Activated T-helper 1 cell treated with anti-CD3 and anti-CD28 coated beads, Interleukin-12 subunit alpha, Interleukin-12 subunit beta, Interleukin-2, Interleukin-4 antibody, amounts not matched to agents 30 ng/mL and 10 ng/mL and 1 ng/mL, durations not matched to agents 14 hours and 24 hours and 36 hours (primary cell): Measurements from ENCODE around the gene MRGPRF. TPM values are rescaled to one million over a fixed set of nuclear protein-coding genes. Genes with fewer than 3 reads are reported as not detected.

Experiments
- DNase-seq: peaks from one replicate; pipeline ENCODE4 v3.0.0; 2021; ENCODE audit warnings: low spot score
- H3K27ac Mint-ChIP-seq: one replicate; pipeline ENCODE4 v1.8.0; 2021; ENCODE audit warnings: mild to moderate bottlenecking, mixed read lengths
- H3K27me3 Mint-ChIP-seq: one replicate; pipeline ENCODE4 v1.8.0; 2022; ENCODE audit warnings: mild to moderate bottlenecking, moderate library complexity, mixed read lengths; ENCODE audit not compliant: insufficient read depth
- H3K36me3 Mint-ChIP-seq: one replicate; pipeline ENCODE4 v1.8.0; 2021; ENCODE audit warnings: low read depth, mixed read lengths
- H3K4me1 Mint-ChIP-seq: one replicate; pipeline ENCODE4 v1.8.0; 2021; ENCODE audit warnings: low read depth, mixed read lengths
- H3K4me3 Mint-ChIP-seq: one replicate; pipeline ENCODE4 v1.8.0; 2021; ENCODE audit warnings: mild to moderate bottlenecking, moderate library complexity, mixed read lengths
- H3K9me3 Mint-ChIP-seq: one replicate; pipeline ENCODE4 v1.8.0; 2021; ENCODE audit warnings: mixed read lengths
- intact Hi-C: fragments of 100-400 bp; cut with micrococcal nuclease; formaldehyde crosslinking; loops from one replicate; pipeline ENCODE4 v1.15.1; 2024
- total RNA-seq: library from RNA; stranded (reverse); gene quantifications from 2 replicates; pipeline ENCODE4 v1.2.3, GENCODE V29; 2022

Gene MRGPRF
- total RNA-seq, 1 donor from 2014 or later = not detected

DNA sequence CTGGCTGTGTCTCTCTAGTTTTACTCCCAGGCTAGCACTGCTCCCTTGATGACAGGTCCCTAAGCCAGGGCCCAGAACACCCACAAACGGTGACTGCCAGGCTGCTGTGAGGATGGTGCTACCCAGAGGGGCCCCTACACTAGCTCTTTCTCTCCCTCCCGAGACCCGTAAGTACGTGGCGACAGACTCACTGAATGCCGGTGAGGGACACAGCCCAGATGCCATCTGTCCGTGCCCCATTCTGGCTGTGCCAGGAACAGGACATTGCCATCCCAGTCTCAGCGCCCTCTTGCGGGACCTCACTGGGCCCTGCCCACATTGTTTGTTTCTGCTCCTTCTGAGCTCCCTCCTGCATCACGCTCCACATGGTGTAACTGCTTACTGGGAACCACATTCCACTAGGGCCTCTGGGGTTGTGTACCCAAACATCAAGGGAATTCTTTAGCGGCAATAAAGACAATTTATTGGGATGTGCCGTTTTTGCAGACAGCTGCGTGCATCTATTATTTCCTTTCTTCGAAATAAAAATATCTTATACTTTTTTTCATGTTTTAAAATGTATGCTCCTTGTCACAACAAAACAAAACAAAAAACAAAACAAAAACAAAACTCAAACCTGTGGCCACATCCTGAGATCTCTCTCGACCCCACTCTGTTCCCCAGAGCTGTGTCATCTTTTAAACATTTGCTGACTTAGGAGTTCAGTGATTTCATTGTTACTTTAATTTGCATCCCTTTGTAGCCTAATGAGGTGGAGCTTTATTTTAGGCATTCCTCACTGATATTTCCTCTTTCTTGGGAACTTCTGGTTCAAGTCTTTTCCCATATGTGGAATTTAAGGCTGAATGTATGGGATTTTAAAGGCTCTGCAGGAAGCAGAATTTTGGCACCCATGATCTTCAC lies 31.3 kb upstream of the MRGPRF start:
- Mint-ChIP-seq H3K4me3 (no peak overlapping the region), H3K4me1 (peaks cover 20% of the 10 kb centered on the region), H3K9me3 (no peaks in the 10 kb centered on the region), H3K27me3 (peaks cover 13% of the 10 kb centered on the region), H3K27ac (no peak overlapping the region), H3K36me3 (no peaks in the 10 kb centered on the region)
- intact Hi-C loops = loop anchor here (5.0 kb wide), 1 partner anchor 582 kb away; the partner anchor contains the start of gene PPP6R3
- DNase-seq = no peak

DNA sequence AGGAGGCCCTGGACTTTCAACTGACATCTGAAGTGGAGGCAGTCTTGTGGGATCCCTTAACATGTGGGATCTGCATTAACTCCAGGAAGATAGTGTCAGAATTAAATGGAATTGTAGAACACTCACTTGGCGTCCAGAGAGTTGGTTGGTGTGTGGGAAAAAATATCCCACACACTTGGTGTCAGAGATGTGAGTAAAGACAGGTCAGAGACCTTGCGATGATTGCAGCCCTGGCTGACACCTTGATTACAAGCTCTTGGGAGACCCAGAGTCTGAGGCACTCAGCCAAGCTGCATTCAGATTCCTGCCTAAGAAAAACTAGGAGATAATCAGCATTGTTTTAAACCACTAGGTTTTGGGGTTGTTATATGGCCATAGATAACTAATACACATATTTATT lies 28.5 kb upstream of the MRGPRF start:
- Mint-ChIP-seq H3K36me3 (no peaks in the 10 kb centered on the region), H3K27ac (no peak overlapping the region), H3K27me3 (peaks cover 9% of the 10 kb centered on the region), H3K4me1 (peaks cover 11% of the 10 kb centered on the region), H3K9me3 (no peaks in the 10 kb centered on the region), H3K4me3 (no peak overlapping the region)
- intact Hi-C loops = no loop called here
- DNase-seq = no peak

DNA sequence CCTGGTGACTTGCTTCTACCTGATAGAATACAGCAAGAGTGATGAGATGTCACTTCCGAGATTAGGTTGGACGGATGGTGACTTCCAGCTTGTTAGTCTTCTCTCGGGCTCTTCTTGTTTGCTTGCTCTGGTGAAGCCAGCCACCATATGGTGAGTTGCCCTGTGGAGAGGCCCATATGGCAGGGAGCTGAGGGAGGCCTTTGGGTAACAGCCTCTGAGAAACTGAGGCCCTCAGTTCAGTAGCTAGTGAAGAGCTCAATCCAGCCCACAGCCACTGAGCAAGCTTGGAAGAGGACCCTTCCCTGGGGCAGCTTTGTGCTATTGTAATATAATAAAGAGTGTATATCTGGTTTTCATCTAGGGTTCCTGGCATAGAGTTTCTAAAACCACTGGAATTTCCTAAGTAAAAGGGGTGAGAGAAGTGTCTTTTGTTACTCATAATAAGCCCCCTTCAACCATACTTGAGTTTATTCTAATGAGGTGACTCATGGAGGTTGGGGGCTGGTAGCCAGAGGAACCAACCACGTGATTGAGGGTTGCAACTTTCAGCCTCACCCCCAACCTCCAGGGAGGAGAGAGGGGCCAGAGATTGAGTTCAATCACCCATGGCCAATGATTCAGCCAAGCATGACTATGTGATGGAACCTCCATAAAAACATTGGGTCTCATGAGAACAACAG lies 27.7 kb upstream of the MRGPRF start:
- no peak for DNase-seq
- no peaks in the 10 kb centered on the region for H3K9me3 Mint-ChIP-seq
- H3K27me3 Mint-ChIP-seq = peaks cover 6% of the 10 kb centered on the region
- peaks cover 11% of the 10 kb centered on the region for H3K4me1 Mint-ChIP-seq
- H3K4me3 Mint-ChIP-seq = no peak overlapping the region
- H3K27ac Mint-ChIP-seq = no peak overlapping the region
- intact Hi-C loops = no loop called here
- H3K36me3 Mint-ChIP-seq = no peaks in the 10 kb centered on the region

DNA sequence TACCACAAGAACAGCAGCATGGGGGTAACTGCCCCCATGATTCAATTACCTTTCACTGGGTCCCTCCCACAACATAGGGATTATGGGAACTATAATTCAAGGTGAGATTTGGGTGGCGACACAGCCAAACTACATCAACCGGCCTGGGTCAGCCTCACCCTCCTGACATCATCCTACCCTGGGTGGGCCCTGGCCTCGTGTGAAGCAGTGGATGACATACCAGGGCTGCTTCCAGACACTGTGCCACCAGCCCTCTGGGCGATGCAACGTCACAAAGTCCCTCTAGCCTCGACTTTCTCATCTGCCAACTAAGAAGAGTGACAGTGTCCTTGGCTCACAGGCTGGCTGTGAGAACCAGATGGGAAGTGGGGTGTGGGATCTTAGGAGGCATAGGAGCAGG lies 27.0 kb upstream of the MRGPRF start:
- intact Hi-C loops = no loop called here
- Mint-ChIP-seq H3K9me3 (no peaks in the 10 kb centered on the region), H3K4me3 (no peak overlapping the region), H3K27me3 (peaks cover 2% of the 10 kb centered on the region), H3K4me1 (peaks cover 11% of the 10 kb centered on the region), H3K27ac (no peak overlapping the region), H3K36me3 (no peaks in the 10 kb centered on the region)
- no peak for DNase-seq

DNA sequence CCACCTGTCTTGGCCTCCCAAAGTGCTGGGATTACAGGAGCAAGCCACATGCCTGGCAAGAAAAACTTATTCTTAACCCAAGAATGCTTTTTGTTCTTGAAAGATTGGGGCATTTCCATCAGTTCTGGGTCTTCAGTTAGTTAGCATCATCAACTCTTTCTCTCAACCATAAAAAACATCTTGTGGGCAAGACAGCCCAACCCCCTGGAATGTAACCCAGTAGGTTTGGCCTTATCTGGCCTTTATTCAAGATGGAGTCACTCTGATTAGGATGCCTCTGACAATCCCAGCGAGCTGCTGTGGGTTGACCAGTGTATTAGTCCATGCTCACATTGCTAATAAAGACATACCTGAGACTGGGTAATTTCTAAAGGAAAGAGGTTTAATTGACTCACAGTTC lies 26.5 kb upstream of the MRGPRF start:
- no peak overlapping the region for H3K4me3 Mint-ChIP-seq
- no peak overlapping the region for H3K27ac Mint-ChIP-seq
- intact Hi-C loops = no loop called here
- peaks cover 2% of the 10 kb centered on the region for H3K27me3 Mint-ChIP-seq
- H3K9me3 Mint-ChIP-seq = no peaks in the 10 kb centered on the region
- no peaks in the 10 kb centered on the region for H3K36me3 Mint-ChIP-seq
- H3K4me1 Mint-ChIP-seq = peaks cover 11% of the 10 kb centered on the region
- DNase-seq = no peak

DNA sequence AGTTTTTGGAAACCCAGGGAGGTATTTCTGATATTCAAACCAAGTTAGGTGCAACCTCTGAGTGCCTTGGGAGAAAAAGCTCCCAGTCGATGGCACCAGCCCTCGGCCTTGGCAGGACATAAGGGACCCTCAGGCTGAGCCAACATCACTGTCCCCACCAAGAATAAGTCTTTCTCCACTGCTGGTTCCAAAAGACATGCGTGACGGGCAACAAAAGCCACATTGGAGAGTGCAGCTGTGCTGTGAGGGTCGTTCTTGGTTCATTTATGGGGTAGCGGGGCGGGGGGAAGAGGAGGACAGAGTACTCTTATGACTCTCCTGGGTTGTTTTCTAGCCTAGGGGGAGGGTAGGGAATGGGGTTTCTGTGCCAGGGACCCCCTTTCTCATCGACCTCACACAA lies 24.5 kb upstream of the MRGPRF start:
- Mint-ChIP-seq H3K4me1 (peaks cover 11% of the 10 kb centered on the region), H3K4me3 (no peak overlapping the region), H3K27ac (no peak overlapping the region), H3K27me3 (no peaks in the 10 kb centered on the region), H3K9me3 (no peaks in the 10 kb centered on the region), H3K36me3 (no peaks in the 10 kb centered on the region)
- intact Hi-C loops = no loop called here
- no peak for DNase-seq

DNA sequence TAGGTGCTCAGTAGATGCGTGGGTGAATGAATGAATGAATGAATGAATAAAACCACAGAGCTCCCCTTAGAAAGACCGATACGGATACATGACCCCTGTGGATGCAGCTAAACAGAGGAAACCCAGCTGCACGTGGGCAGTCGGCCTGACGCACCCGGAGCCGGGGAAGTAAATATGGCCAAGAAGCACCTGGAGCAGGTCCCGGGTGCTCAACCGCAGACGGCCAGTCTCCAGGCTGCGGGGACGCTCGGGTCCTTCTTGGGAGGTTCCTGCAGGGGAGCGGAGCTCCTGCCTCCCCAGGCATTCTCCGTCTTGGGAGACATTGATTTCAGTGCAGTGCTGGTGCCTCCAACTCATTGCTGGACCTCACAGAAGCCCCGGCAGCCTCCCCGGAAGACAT lies 24.0 kb upstream of the MRGPRF start:
- no peak overlapping the region for H3K4me3 Mint-ChIP-seq
- no peaks in the 10 kb centered on the region for H3K9me3 Mint-ChIP-seq
- H3K36me3 Mint-ChIP-seq = no peaks in the 10 kb centered on the region
- H3K4me1 Mint-ChIP-seq = peaks cover 11% of the 10 kb centered on the region
- intact Hi-C loops = no loop called here
- DNase-seq = no peak
- H3K27ac Mint-ChIP-seq = no peak overlapping the region
- H3K27me3 Mint-ChIP-seq = no peaks in the 10 kb centered on the region

DNA sequence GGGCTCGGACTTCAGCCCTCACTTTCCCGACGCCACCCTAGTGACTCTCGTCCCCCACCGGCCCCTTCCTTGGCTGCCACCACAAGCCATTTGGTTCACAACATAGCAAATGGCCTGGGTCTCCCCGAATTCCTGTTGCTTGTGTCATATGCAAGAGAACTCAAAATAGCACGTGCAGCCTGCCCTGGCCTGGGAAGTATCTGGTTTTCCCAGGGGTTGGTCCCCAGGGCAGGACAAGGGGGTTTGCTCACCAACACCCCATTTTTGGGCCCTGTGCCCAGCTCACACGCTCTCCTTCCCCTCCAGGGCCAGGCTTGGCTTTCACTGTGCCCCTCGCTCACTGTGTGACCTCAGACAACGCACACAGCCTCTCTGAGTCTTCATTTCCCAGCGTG lies 22.9 kb upstream of the MRGPRF start:
- H3K27me3 Mint-ChIP-seq = no peaks in the 10 kb centered on the region

DNA sequence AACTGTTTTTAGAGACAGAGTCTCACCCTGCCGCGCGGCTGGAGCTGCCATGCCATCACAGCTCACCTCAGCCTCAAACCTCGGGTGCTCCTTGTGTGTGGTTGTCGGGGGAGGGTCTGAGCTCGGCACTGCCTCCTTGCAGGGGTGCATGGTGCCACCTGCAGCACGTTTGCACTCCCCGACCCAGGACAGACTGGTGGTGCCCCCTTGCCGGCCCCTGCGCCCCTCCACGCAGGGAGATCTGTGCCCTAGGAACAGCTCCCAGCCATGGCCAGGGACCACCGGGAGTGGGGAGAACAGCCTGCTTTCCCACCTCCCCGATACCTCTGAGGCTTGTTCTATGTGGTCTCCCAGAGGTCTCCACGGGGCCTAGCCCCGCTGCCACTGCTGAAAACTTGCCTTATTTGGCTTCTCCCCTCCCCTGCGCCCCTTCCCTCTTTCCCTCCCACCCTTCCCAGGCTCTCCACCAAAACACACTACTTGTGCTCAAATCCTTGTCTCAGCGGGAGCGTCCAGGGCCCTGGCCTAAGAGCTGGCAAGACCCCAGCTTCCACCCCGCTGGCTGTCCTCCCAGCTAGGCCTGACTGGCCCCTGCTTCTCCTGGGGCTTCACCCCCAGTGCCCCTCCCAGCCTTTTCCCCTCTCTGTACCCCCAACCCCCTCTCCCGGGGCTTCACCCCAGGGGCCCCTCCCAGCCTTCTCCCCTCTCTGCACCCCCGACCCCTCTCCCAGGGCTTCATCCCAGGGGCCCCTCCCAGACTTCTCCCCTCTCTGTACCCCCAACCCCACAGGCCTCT lies 22.3 kb upstream of the MRGPRF start:
- Mint-ChIP-seq H3K4me3 (no peak overlapping the region), H3K36me3 (no peaks in the 10 kb centered on the region), H3K9me3 (no peaks in the 10 kb centered on the region), H3K27ac (no peak overlapping the region), H3K4me1 (peaks cover 2% of the 10 kb centered on the region), H3K27me3 (no peaks in the 10 kb centered on the region)
- intact Hi-C loops = no loop called here
- DNase-seq = no peak

More for the DNA sequence above, 22.9 kb upstream of the MRGPRF start:
- Mint-ChIP-seq H3K4me1 (peaks cover 8% of the 10 kb centered on the region), H3K4me3 (no peak overlapping the region), H3K9me3 (no peaks in the 10 kb centered on the region), H3K27ac (no peak overlapping the region), H3K36me3 (no peaks in the 10 kb centered on the region)
- DNase-seq = no peak
- intact Hi-C loops = no loop called here

DNA sequence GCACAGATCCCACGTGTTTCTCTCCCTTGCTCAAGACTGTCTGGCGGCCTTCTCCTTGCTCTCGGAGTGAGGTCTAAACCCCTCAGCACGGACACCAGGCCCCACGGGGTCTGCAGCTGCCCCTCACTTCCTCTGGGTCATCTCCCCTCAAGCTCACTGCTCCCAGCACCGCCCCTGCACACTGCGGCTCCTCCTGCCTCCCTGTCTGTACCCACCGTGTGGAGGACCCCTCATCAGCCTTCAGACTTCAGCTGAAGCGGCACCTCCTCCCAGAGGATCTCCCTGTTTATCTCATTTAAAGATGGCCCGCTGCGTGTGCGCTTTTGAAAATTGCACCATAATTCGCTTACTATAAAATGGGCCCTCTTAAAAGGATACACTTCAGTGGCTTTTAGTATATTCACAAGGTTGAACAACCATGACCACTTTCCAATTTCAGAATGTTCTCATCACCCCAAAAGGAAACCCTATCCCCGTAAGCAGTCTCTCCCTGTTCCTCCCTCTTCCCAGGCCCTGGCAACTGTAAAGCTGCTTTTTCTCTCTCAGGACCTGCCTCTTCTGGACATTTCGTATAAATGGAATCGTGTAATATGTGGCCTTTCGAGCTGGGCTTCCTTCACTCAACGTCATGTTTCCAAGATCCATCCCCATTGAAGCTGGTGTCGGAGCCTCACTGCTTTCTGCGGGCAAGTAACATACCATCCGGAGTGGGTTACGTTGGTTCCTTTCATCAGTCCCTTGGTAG lies 21.2 kb upstream of the MRGPRF start:
- Mint-ChIP-seq H3K4me3 (no peak overlapping the region), H3K27me3 (peaks cover 2% of the 10 kb centered on the region), H3K4me1 (no peaks in the 10 kb centered on the region), H3K27ac (no peak overlapping the region), H3K36me3 (no peaks in the 10 kb centered on the region), H3K9me3 (no peaks in the 10 kb centered on the region)
- intact Hi-C loops = no loop called here
- no peak for DNase-seq

DNA sequence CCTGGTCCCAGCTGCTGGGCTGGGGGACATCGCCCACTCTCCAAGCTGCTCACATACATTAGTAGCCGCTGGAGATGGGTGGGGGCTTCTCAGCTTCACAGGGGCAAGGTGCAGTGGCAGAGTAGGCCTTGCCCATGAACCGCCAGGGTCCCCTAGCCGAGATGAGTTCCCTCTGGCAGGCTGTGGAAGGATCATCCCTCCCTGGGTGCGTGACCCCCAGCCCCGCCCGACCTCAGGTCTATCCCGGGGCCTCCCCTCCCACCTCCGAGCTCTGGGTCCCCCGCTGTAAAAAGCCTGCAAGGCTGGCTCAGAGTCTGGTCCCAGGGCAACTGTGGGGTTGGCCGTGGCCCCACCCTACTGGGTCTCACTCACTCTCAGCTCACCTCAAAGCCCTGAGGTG lies 20.4 kb upstream of the MRGPRF start:
- DNase-seq = no peak
- H3K27ac Mint-ChIP-seq = no peak overlapping the region
- H3K36me3 Mint-ChIP-seq = no peaks in the 10 kb centered on the region
- H3K4me1 Mint-ChIP-seq = no peaks in the 10 kb centered on the region
- no peak overlapping the region for H3K4me3 Mint-ChIP-seq
- peaks cover 2% of the 10 kb centered on the region for H3K27me3 Mint-ChIP-seq
- intact Hi-C loops = no loop called here
- no peaks in the 10 kb centered on the region for H3K9me3 Mint-ChIP-seq

DNA sequence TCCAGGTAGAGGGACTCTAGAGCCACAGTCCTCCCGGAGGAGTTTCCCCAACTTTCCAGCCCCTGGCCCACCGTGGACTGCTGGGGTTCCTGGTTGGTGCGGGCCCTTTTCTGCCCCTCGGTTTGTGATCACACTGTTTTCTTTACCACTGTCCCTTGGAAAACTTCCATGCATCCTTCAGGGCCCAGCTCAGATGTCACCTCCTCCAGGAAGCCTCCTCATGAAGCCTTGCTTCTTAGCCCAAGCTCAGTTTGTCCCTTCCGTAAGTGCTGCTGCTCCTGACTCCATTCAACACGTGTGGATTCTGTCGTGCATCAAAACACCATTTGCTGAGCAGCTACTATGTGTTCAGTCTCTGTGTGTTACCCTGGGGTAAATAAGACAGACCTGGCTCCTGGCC lies 19.8 kb upstream of the MRGPRF start:
- Mint-ChIP-seq H3K27ac (no peak overlapping the region), H3K36me3 (no peaks in the 10 kb centered on the region), H3K4me1 (no peaks in the 10 kb centered on the region), H3K9me3 (no peaks in the 10 kb centered on the region), H3K27me3 (peaks cover 2% of the 10 kb centered on the region), H3K4me3 (no peak overlapping the region)
- no peak for DNase-seq
- intact Hi-C loops = no loop called here
